Neuronal stem cell (in vitro differentiated cells): ENCODE measurements around the gene FIZ1.

ENCODE experiments used
- DNase-seq: peaks from one replicate; pipeline ENCODE4 v3.0.0-alpha.2; 2013; ENCODE audit warnings: low spot score
- H2AFZ ChIP-seq: one replicate; pipeline ENCODE4 v1.6.1; 2013; ENCODE audit warnings: mild to moderate bottlenecking, low read length, inconsistent platforms
- H2AK5ac ChIP-seq: 2 replicates; pipeline ENCODE4 v1.6.1; 2013; ENCODE audit warnings: low read depth, mild to moderate bottlenecking, inconsistent platforms, low read length, moderate library complexity, mixed read lengths
- H2BK120ac ChIP-seq: 2 replicates; pipeline ENCODE4 v1.6.1; 2013; ENCODE audit warnings: low read depth, mild to moderate bottlenecking, inconsistent platforms, low read length, moderate library complexity, mixed read lengths
- H2BK12ac ChIP-seq: one replicate; pipeline ENCODE4 v1.6.1; 2013; ENCODE audit warnings: low read length, inconsistent platforms
- H2BK15ac ChIP-seq: 2 replicates; pipeline ENCODE4 v1.6.1; 2013; ENCODE audit warnings: mild to moderate bottlenecking, low read length, inconsistent platforms, mixed read lengths
- H2BK5ac ChIP-seq: one replicate; pipeline ENCODE4 v1.6.1; 2013; ENCODE audit warnings: inconsistent platforms, mild to moderate bottlenecking, low read length, moderate library complexity
- H3K14ac ChIP-seq: one replicate; pipeline ENCODE4 v1.6.1; 2013; ENCODE audit warnings: low read length, inconsistent platforms
- H3K18ac ChIP-seq: 2 replicates; pipeline ENCODE4 v1.6.1; 2013; ENCODE audit warnings: low read length, inconsistent platforms
- H3K23ac ChIP-seq: 2 replicates; pipeline ENCODE4 v1.6.1; 2013; ENCODE audit warnings: low read depth, mild to moderate bottlenecking, mixed read lengths, low read length, inconsistent platforms; ENCODE audit not compliant: poor library complexity
- H3K27ac ChIP-seq: replicated peaks from 3 replicates; pipeline ENCODE4 v1.5.1; 2013; ENCODE audit warnings: low read length, inconsistent platforms
- H3K27me3 ChIP-seq, 3 experiments: 2 replicates each; pipeline ENCODE4 v1.6.1; 2013; ENCODE audit warnings: low read length in 3 of 3, mild to moderate bottlenecking in 2 of 3, inconsistent platforms in 1 of 3, low read depth in 1 of 3, mixed read lengths in 1 of 3, moderate library complexity in 1 of 3; ENCODE audit not compliant: control insufficient read depth in 3 of 3, insufficient read depth in 3 of 3
- H3K36me3 ChIP-seq, 2 donors: replicated peaks in 1 of 2; 2 replicates each; pipeline ENCODE4 v1.6.1; 2013; ENCODE audit warnings: low read length in 2 of 2; ENCODE audit not compliant: control insufficient read depth in 2 of 2, insufficient read depth in 2 of 2
- H3K4ac ChIP-seq: 2 replicates; pipeline ENCODE4 v1.6.1; 2013; ENCODE audit warnings: inconsistent platforms, mild to moderate bottlenecking, low read length, moderate library complexity
- H3K4me1 ChIP-seq, 2 donors: 1 replicate in 1 of 2; 2 replicates in 1 of 2; pipeline ENCODE4 v1.6.1; 2013; ENCODE audit warnings: low read length in 2 of 2, low read depth in 1 of 2; ENCODE audit not compliant: control insufficient read depth in 2 of 2, insufficient read depth in 1 of 2
- H3K4me2 ChIP-seq: one replicate; pipeline ENCODE4 v1.6.1; 2013; ENCODE audit warnings: mild to moderate bottlenecking, low read length, inconsistent platforms; ENCODE audit not compliant: insufficient read depth, poor library complexity, severe bottlenecking
- H3K4me3 ChIP-seq, 2 donors: 2 replicates each; pipeline ENCODE4 v1.5.1; 2013; ENCODE audit warnings: low read length in 2 of 2, mild to moderate bottlenecking in 2 of 2, inconsistent platforms in 1 of 2, moderate library complexity in 1 of 2
- H3K79me1 ChIP-seq: one replicate; pipeline ENCODE4 v1.6.1; 2013; ENCODE audit warnings: low read depth, mild to moderate bottlenecking, inconsistent platforms, low read length, moderate library complexity
- H3K9ac ChIP-seq: one replicate; pipeline ENCODE4 v1.6.1; 2013; ENCODE audit warnings: mild to moderate bottlenecking, low read depth, low read length, inconsistent platforms; ENCODE audit not compliant: poor library complexity
- H3K9me3 ChIP-seq, 2 donors: replicated peaks in 1 of 2; 2 replicates each; pipeline versions ENCODE3 to v1.6.1; 2013; ENCODE audit warnings: low read length in 2 of 2, mild to moderate bottlenecking in 2 of 2, inconsistent platforms in 1 of 2, low read depth in 1 of 2, mixed read lengths in 1 of 2, moderate library complexity in 1 of 2; ENCODE audit not compliant: control insufficient read depth in 2 of 2, insufficient read depth in 1 of 2
- H4K8ac ChIP-seq: one replicate; pipeline ENCODE4 v1.6.1; 2013; ENCODE audit warnings: low read depth, mild to moderate bottlenecking, inconsistent platforms, low read length, moderate library complexity
- H4K91ac ChIP-seq: one replicate; pipeline ENCODE4 v1.6.1; 2013; ENCODE audit warnings: low read length, low read depth, mild to moderate bottlenecking, inconsistent platforms; ENCODE audit not compliant: poor library complexity
- WGBS, 2 donors: extraction: QIAGEN DNeasy Blood & Tissue Kit; methylation state at CpG; one replicate each; pipeline ENCODE4 v1.1.7; 2013; ENCODE audit warnings: missing lambda C conversion rate in 2 of 2, mixed read lengths in 1 of 2; ENCODE audit not compliant: insufficient read length in 2 of 2, insufficient replicate concordance in 1 of 2; ENCODE audit errors: extremely low coverage in 2 of 2; 5-methylcytosine and 5-hydroxymethylcytosine counted together

The FIZ1 gene

GRCh38 chr19:55600662-55601028 lies 1.3 kb upstream of the FIZ1 start:
- H3K27me3 ChIP-seq, result no peaks in the 10 kb centered on the region
- peak overlapping the region; percentile 89 for H4K91ac ChIP-seq
- H3K36me3 ChIP-seq, result peaks cover 11 to 19% of the 10 kb centered on the region in 2 donors
- peak overlapping the region; percentile 78 to 80 for H3K4me3 ChIP-seq
- H3K9me3 ChIP-seq, result peaks cover 4 to 7% of the 10 kb centered on the region in 2 donors
- no CpG with 5 or more reads among the region's 15 CpGs for WGBS, 2 donors
- peak overlapping the region; percentile 92 for H3K9ac ChIP-seq
- peak overlapping the region; percentile 85 for H2AK5ac ChIP-seq
- H2BK15ac ChIP-seq, result peak overlapping the region; percentile 34
- no peak overlapping the region for H2BK5ac ChIP-seq
- DNase-seq, result no peak
- H2BK120ac ChIP-seq, result peak overlapping the region; percentile 35
- H3K27ac ChIP-seq, result peak overlapping the region; percentile 83
- no peak overlapping the region for H2BK12ac ChIP-seq
- peak overlapping the region; percentile 83 for H3K4me2 ChIP-seq
- peak overlapping the region; percentile 75 for H2AFZ ChIP-seq
- peaks cover 8 to 9% of the 10 kb centered on the region in 2 donors for H3K4me1 ChIP-seq
- H3K14ac ChIP-seq, result peak overlapping the region; percentile 78
- peak overlapping the region; percentile 96 for H3K18ac ChIP-seq
- H4K8ac ChIP-seq, result no peak overlapping the region
- H3K4ac ChIP-seq, result peak overlapping the region; percentile 55
- peaks cover 4% of the 10 kb centered on the region for H3K79me1 ChIP-seq
- peak overlapping the region; percentile 70 for H3K23ac ChIP-seq

GRCh38 chr19:55599842-55600661 lies 735 bp upstream of the FIZ1 start, which contains the start of gene ZNF524:
ZNF524 (plus strand) TSS chr19:55600288; CDS start chr19:55602113, 1,825 bp downstream.
- Histone ChIP-seq H3K27me3 (no peaks in the 10 kb centered on the region), H4K8ac (peak within 1 kb of the TSS; percentile 99), H3K9ac (peak within 1 kb of the TSS; percentile 96), H2AFZ (peak within 1 kb of the TSS; percentile 90), H3K27ac (peak within 1 kb of the TSS; percentile 100), H3K18ac (peak within 1 kb of the TSS; percentile 100), H3K36me3 (peaks cover 17 to 25% of the 10 kb centered on the region in 2 donors), H2BK120ac (peak within 1 kb of the TSS; percentile 35), H2AK5ac (peak within 1 kb of the TSS; percentile 85), H3K23ac (peak within 1 kb of the TSS; percentile 70), H4K91ac (peak within 1 kb of the TSS; percentile 100), H2BK5ac (peak within 1 kb of the TSS; percentile 85), H2BK12ac (no peak within 1 kb of the TSS), H3K4me2 (peak within 1 kb of the TSS; percentile 83), H3K4me1 (peaks cover 8 to 9% of the 10 kb centered on the region in 2 donors), H3K4ac (peak within 1 kb of the TSS; percentile 90), H2BK15ac (peak within 1 kb of the TSS; percentile 54), H3K79me1 (peaks cover 4% of the 10 kb centered on the region), H3K9me3 (peaks cover 4 to 7% of the 10 kb centered on the region in 2 donors), H3K14ac (peak within 1 kb of the TSS; percentile 86), H3K4me3 (peak within 1 kb of the TSS; percentile 78 to 88)
- no CpG with 5 or more reads among the region's 97 CpGs for WGBS, 2 donors
- peak; percentile 94 for DNase-seq

GRCh38 chr19:55598719-55599467 lies 424 bp downstream of the FIZ1 start:
- Histone ChIP-seq H2BK12ac (no peak overlapping the region), H3K14ac (no peak overlapping the region), H3K36me3 (peaks cover 21 to 33% of the 10 kb centered on the region in 2 donors), H4K8ac (no peak overlapping the region), H2BK15ac (peak overlapping the region; percentile 50), H3K27ac (peak overlapping the region; percentile 97), H3K23ac (peak overlapping the region; percentile 57), H3K27me3 (no peaks in the 10 kb centered on the region), H3K4me1 (peaks cover 5 to 9% of the 10 kb centered on the region in 2 donors), H3K9me3 (peaks cover 5 to 7% of the 10 kb centered on the region in 2 donors), H2AFZ (peak overlapping the region; percentile 80), H3K4me2 (peak overlapping the region; percentile 58), H4K91ac (no peak overlapping the region), H2AK5ac (no peak overlapping the region), H2BK5ac (no peak overlapping the region), H3K4me3 (peak overlapping the region; percentile 78 to 87), H3K9ac (peak overlapping the region; percentile 68), H2BK120ac (no peak overlapping the region), H3K79me1 (peaks cover 4% of the 10 kb centered on the region), H3K18ac (peak overlapping the region; percentile 97), H3K4ac (no peak overlapping the region)
- peak; percentile 98 for DNase-seq
- no CpG with 5 or more reads among the region's 26 CpGs for WGBS, 2 donors
